CD4-positive, alpha-beta T cell (primary cell): ENCODE results near the gene RUNX2. TPM values are rescaled to one million over a fixed set of nuclear protein-coding genes. Genes with fewer than 3 reads are reported as not detected.

Source experiments
- ATAC-seq: fragments of 200-7000 bp; cut with Tn5 transposase; one replicate; pipeline ENCODE4 v1.10.0; 2022; ENCODE audit warnings: mild to moderate bottlenecking; ENCODE audit not compliant: poor library complexity
- CTCF ChIA-PET: fragments of 350-600 bp; sonication (Branson Sonifier 250); formaldehyde crosslinking; loops from one replicate; lab custom pipeline; 2021; ENCODE audit warnings: antibody characterized with exemption, inconsistent platforms; lab: Charles Lee
- POLR2A ChIA-PET: fragments of 350-600 bp; sonication (Branson Sonifier 250); formaldehyde crosslinking; loops from one replicate; lab custom pipeline; 2021; ENCODE audit warnings: antibody characterized with exemption, inconsistent platforms; lab: Charles Lee
- DNase-seq, 14 experiments: peaks; one replicate each; pipeline ENCODE4 v3.0.0-alpha.2; 2013 to 2020; ENCODE audit warnings: mixed read lengths in 2 of 14
- H3K27ac ChIP-seq, 2 donors: one replicate each; pipeline versions ENCODE4 v1.5.1 to v1.7.0; 2013; ENCODE audit warnings: low read length in 2 of 2, low read depth in 1 of 2, mild to moderate bottlenecking in 1 of 2
- H3K27me3 ChIP-seq, 2 experiments: 1 replicate in 1 of 2; 2 replicates in 1 of 2; pipeline versions ENCODE4 v1.6.1 to v1.7.0; 2013; ENCODE audit warnings: low read length in 2 of 2, control low read depth in 1 of 2, mild to moderate bottlenecking in 1 of 2, moderate library complexity in 1 of 2; ENCODE audit not compliant: insufficient read depth in 2 of 2, control insufficient read depth in 1 of 2
- H3K36me3 ChIP-seq: one replicate; pipeline ENCODE4 v1.6.1; 2013; ENCODE audit warnings: low read length, control low read depth; ENCODE audit not compliant: insufficient read depth
- H3K4me1 ChIP-seq: one replicate; pipeline ENCODE4 v1.6.1; 2013; ENCODE audit warnings: low read length, control low read depth; ENCODE audit not compliant: insufficient read depth
- H3K4me3 ChIP-seq: one replicate; pipeline ENCODE4 v1.5.1; 2013; ENCODE audit warnings: mild to moderate bottlenecking, low read length, moderate library complexity
- H3K9me3 ChIP-seq, 2 experiments: 1 replicate in 1 of 2; 2 replicates in 1 of 2; pipeline versions ENCODE4 v1.6.1 to v1.7.0; 2013; ENCODE audit warnings: low read length in 2 of 2, mild to moderate bottlenecking in 2 of 2, control low read depth in 1 of 2, moderate library complexity in 1 of 2; ENCODE audit not compliant: control insufficient read depth in 1 of 2, insufficient read depth in 1 of 2
- H3K27ac Mint-ChIP-seq: one replicate; pipeline ENCODE4 v1.8.0; 2020; ENCODE audit warnings: mixed read lengths
- H3K27me3 Mint-ChIP-seq: one replicate; pipeline ENCODE4 v1.8.0; 2021; ENCODE audit warnings: mixed read lengths
- H3K36me3 Mint-ChIP-seq: one replicate; pipeline ENCODE4 v1.8.0; 2021; ENCODE audit warnings: low read depth, mixed read lengths
- H3K4me1 Mint-ChIP-seq: one replicate; pipeline ENCODE4 v1.8.0; 2021; ENCODE audit warnings: low read depth, mixed read lengths
- H3K4me3 Mint-ChIP-seq: one replicate; pipeline ENCODE4 v1.8.0; 2020; ENCODE audit warnings: mild to moderate bottlenecking, mixed read lengths
- H3K9me3 Mint-ChIP-seq: one replicate; pipeline ENCODE4 v1.8.0; 2020; ENCODE audit warnings: mixed read lengths
- intact Hi-C, 2 experiments: fragments of 100-400 bp; cut with DNase I in 1 of 2; cut with micrococcal nuclease in 1 of 2; formaldehyde crosslinking; loops; one replicate each; pipeline versions ENCODE4 v1.15.1 to v1.9.0; 2023 to 2025; cut with DNase I, micrococcal nuclease
- total RNA-seq, 174 experiments: library from RNA in 2 of 174; stranded (reverse) in 2 of 174; gene quantifications; one replicate each; pipeline ENCODE4 v1.2.3 and lab custom pipeline; 2021 to 2026
- TF ChIP-seq, protein P1 (sequence below): fragments of 200-600 bp; IDR thresholded peaks from one replicate; pipeline ENCODE4 v1.8.0; 2022; ENCODE audit warnings: antibody characterized with exemption, mild to moderate bottlenecking

The RUNX2 gene
- total RNA-seq, 2 experiments from 2014 or later = 17.5 to 18.0 TPM

DNA sequence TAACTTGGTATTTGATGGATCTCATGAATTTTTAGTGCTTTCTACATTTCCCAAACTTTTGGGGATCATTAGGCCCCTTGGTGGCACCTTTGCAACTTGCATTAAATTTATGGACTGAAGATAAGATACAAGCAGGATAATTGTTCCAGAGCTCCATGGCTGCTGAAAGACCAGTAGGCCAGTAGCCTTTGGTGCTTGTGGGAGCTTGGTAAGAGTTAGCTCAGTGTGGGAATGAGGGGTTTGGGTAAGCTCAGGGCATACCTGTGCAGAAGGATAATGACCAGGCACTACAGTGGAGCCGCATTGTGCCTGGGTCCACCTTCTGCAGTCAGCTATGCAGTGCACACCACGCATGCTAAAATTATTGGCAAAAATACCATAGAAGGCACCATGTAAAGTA is 290.1 kb downstream of the RUNX2 start:
- intact Hi-C loops = no loop called here
- ChIA-PET CTCF (no interaction called here), POLR2A (no interaction called here)

DNA sequence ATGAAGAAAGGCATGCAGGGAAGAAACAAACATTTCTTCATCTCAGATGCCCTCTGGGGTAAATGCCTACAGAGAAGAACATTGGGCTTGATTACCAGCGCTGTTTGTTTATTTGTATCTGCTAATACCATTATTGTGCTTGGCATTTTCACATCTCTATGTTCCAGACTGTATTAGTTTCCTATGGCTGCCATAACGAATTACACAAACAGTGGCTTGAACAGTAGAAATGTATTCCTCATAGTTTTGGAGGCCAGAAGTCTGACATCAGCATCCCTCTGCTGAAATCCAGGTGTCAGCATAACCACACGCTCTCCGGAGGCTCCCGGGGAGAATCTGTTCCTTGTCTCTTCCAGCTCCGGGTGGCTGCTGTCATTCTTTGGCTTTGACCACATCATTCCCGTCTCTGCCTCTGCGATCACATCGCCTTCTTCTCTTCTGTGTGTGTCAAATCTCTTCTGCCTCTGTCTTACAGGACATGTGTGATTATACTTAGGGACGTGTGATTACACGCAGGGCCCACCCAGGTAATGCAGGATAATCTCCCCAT is 291.2 kb downstream of the RUNX2 start:
- H3K4me1 Mint-ChIP-seq = peaks cover 32% of the 10 kb centered on the region
- Histone ChIP-seq H3K9me3 (no peaks in the 10 kb centered on the region), H3K27ac (no peak overlapping the region), H3K36me3 (no peaks in the 10 kb centered on the region), H3K4me1 (peaks cover 17% of the 10 kb centered on the region), H3K4me3 (no peak overlapping the region), H3K27me3 (no peaks in the 10 kb centered on the region)
- H3K4me3 Mint-ChIP-seq = no peak overlapping the region
- TF ChIP-seq, protein P1, sequence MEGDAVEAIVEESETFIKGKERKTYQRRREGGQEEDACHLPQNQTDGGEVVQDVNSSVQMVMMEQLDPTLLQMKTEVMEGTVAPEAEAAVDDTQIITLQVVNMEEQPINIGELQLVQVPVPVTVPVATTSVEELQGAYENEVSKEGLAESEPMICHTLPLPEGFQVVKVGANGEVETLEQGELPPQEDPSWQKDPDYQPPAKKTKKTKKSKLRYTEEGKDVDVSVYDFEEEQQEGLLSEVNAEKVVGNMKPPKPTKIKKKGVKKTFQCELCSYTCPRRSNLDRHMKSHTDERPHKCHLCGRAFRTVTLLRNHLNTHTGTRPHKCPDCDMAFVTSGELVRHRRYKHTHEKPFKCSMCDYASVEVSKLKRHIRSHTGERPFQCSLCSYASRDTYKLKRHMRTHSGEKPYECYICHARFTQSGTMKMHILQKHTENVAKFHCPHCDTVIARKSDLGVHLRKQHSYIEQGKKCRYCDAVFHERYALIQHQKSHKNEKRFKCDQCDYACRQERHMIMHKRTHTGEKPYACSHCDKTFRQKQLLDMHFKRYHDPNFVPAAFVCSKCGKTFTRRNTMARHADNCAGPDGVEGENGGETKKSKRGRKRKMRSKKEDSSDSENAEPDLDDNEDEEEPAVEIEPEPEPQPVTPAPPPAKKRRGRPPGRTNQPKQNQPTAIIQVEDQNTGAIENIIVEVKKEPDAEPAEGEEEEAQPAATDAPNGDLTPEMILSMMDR = no peak
- CTCF ChIA-PET = no interaction called here
- H3K9me3 Mint-ChIP-seq = no peaks in the 10 kb centered on the region
- peak overlapping the region; percentile 83 for H3K27ac Mint-ChIP-seq
- no peaks in the 10 kb centered on the region for H3K27me3 Mint-ChIP-seq
- no peak for DNase-seq
- ATAC-seq = no peak
- POLR2A ChIA-PET = interaction anchor here (1.3 kb wide), 1 partner anchor 32 kb away, joined by 9 read pairs; no protein-coding TSS in a partner anchor
- H3K36me3 Mint-ChIP-seq = no peaks in the 10 kb centered on the region
- intact Hi-C loops = no loop called here

More for the DNA sequence above, 290.1 kb downstream of the RUNX2 start:
- H3K36me3 Mint-ChIP-seq = no peaks in the 10 kb centered on the region
- no peak overlapping the region for H3K4me3 Mint-ChIP-seq
- no peak for ATAC-seq
- H3K4me1 Mint-ChIP-seq = peaks cover 32% of the 10 kb centered on the region
- no peaks in the 10 kb centered on the region for H3K9me3 ChIP-seq
- no peak overlapping the region for H3K27ac ChIP-seq
- peaks cover 17% of the 10 kb centered on the region for H3K4me1 ChIP-seq
- no peaks in the 10 kb centered on the region for H3K27me3 Mint-ChIP-seq
- no peaks in the 10 kb centered on the region for H3K27me3 ChIP-seq
- H3K27ac Mint-ChIP-seq = no peak overlapping the region
- no peaks in the 10 kb centered on the region for H3K9me3 Mint-ChIP-seq
- H3K36me3 ChIP-seq = no peaks in the 10 kb centered on the region
- DNase-seq = no peak
- TF ChIP-seq, protein P1 = no peak
- H3K4me3 ChIP-seq = no peak overlapping the region

DNA sequence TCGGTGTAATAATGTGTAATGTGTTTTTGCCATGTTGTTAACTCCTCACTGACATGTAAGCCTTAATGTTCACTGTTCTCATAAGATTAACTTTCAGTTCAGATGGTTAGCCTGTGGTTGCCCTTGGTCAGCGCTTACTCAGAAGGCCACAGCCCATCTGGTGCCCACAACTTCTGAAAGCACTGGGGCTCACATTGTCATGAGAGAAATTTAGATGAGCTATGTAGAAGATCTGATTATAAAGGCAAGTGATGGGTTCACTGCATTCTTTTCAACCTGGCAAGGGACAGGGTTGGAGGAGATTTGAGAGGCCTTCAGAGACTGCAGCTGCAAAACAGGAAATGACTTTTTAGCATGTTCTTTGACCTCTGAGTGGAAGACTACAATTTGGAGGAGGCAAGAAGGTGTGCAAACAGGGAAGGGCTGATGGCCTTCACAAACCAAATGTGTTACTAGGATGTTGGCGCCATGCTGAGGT is 291.9 kb downstream of the RUNX2 start:
- H3K36me3 Mint-ChIP-seq = no peaks in the 10 kb centered on the region
- DNase-seq (peak in 3 of 14 experiments; percentile 13 to 45 (median 16)), ATAC-seq (peak; percentile 37)
- Histone ChIP-seq H3K27ac (peak overlapping the region in 1 of 2 donors; percentile 32), H3K27me3 (no peaks in the 10 kb centered on the region), H3K4me3 (no peak overlapping the region), H3K4me1 (peaks cover 17% of the 10 kb centered on the region), H3K9me3 (no peaks in the 10 kb centered on the region), H3K36me3 (no peaks in the 10 kb centered on the region)
- CTCF ChIA-PET = no interaction called here
- POLR2A ChIA-PET = interaction anchor here (1.3 kb wide), 1 partner anchor 33 kb away, joined by 9 read pairs; no protein-coding TSS in a partner anchor
- H3K27me3 Mint-ChIP-seq = no peaks in the 10 kb centered on the region
- peak overlapping the region; percentile 22 for H3K4me3 Mint-ChIP-seq
- H3K4me1 Mint-ChIP-seq = peaks cover 32% of the 10 kb centered on the region
- H3K27ac Mint-ChIP-seq = peak overlapping the region; percentile 83
- TF ChIP-seq, protein P1 = no peak
- H3K9me3 Mint-ChIP-seq = no peaks in the 10 kb centered on the region
- intact Hi-C loops = no loop called here
